Astrocyte (in vitro differentiated cells and primary cell): ENCODE data around the gene SUGCT.

Source experiments
- EZH2 ChIP-seq: IDR thresholded peaks from 2 replicates; pipeline ENCODE4 v1.6.1; 2012; ENCODE audit warnings: mild to moderate bottlenecking, low read length, inconsistent platforms; ENCODE audit not compliant: insufficient read depth
- TF ChIP-seq, protein P1 (sequence below): IDR thresholded peaks from 2 replicates; pipeline ENCODE4 v1.5.1; 2011; ENCODE audit warnings: low read depth, mild to moderate bottlenecking, inconsistent platforms, low read length, moderate library complexity; ENCODE audit not compliant: insufficient read depth

DNA sequence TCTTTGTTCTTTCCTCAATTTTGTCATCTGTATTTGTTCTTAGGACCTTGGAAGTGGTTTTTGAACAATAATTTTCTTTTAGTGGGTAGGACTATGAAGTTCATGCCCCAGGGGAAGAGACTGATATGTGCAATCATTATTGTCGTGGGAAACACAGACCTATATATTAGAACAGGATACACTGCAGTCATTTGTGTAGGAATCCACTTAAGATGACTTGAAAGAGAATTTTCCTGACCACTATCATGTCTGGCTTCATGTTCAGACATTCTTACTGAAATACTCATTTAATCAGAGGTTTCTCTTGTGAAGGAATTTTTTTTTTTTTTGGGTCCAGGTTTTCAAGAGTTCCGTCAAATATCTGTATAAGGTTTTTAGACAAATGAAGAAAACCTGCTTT, 163.6 kb downstream of the SUGCT start:
- no peak for TF ChIP-seq EZH2
- TF ChIP-seq, protein P1, sequence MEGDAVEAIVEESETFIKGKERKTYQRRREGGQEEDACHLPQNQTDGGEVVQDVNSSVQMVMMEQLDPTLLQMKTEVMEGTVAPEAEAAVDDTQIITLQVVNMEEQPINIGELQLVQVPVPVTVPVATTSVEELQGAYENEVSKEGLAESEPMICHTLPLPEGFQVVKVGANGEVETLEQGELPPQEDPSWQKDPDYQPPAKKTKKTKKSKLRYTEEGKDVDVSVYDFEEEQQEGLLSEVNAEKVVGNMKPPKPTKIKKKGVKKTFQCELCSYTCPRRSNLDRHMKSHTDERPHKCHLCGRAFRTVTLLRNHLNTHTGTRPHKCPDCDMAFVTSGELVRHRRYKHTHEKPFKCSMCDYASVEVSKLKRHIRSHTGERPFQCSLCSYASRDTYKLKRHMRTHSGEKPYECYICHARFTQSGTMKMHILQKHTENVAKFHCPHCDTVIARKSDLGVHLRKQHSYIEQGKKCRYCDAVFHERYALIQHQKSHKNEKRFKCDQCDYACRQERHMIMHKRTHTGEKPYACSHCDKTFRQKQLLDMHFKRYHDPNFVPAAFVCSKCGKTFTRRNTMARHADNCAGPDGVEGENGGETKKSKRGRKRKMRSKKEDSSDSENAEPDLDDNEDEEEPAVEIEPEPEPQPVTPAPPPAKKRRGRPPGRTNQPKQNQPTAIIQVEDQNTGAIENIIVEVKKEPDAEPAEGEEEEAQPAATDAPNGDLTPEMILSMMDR, result no peak
